Fibroblast of mammary gland (primary cell): ENCODE measurements around the gene TAB2.
"Not testable (repeated sequence)": the region's sequence is repeated elsewhere in the genome, so short reads cannot be mapped to it uniquely, and the experiment has no call there.

Experiments
- DNase-seq: peaks from one replicate; pipeline ENCODE4 v3.0.0-alpha.2; 2010; ENCODE audit warnings: low read depth
- H3K4me3 ChIP-seq: 2 replicates; pipeline ENCODE4 v1.5.1; 2011; ENCODE audit warnings: low read depth, mild to moderate bottlenecking, low read length, moderate library complexity; ENCODE audit not compliant: control insufficient read depth
- TF ChIP-seq, protein P1 (sequence below): conservative IDR thresholded peaks from 2 replicates; pipeline ENCODE4 v1.5.1; 2011; ENCODE audit warnings: low read depth, low read length, inconsistent platforms; ENCODE audit not compliant: control insufficient read depth, insufficient read depth

TAB2 gene

DNA sequence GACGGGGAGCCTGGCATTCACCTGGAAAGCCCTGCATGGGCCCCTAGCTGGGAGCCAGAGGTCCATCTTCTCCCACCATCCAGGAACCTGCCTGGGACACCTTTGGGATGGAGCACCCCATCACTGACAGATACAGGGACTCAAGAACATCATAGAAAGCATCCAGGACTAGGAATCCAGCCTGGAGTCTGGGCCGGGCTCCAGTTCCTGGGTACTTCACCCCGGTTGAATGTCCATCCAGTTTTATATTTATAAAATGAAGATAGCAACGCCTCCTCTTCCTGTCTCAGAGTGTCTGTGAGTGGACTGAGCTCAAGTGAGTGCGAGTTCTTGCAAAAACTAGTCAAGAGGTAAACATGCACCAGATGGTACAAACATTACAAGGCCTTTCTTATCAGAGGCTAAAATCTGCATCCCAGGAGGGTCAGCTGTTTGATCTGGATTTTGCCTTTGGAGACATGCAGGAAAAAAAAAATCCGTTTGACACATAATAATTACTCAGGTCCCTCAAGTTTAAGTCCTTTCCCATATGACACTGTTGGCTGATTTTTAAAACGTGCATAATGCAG is 139.9 kb downstream of the TAB2 start:
- no peak overlapping the region for H3K4me3 ChIP-seq
- no peak for DNase-seq
- TF ChIP-seq, protein P1, sequence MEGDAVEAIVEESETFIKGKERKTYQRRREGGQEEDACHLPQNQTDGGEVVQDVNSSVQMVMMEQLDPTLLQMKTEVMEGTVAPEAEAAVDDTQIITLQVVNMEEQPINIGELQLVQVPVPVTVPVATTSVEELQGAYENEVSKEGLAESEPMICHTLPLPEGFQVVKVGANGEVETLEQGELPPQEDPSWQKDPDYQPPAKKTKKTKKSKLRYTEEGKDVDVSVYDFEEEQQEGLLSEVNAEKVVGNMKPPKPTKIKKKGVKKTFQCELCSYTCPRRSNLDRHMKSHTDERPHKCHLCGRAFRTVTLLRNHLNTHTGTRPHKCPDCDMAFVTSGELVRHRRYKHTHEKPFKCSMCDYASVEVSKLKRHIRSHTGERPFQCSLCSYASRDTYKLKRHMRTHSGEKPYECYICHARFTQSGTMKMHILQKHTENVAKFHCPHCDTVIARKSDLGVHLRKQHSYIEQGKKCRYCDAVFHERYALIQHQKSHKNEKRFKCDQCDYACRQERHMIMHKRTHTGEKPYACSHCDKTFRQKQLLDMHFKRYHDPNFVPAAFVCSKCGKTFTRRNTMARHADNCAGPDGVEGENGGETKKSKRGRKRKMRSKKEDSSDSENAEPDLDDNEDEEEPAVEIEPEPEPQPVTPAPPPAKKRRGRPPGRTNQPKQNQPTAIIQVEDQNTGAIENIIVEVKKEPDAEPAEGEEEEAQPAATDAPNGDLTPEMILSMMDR, result no peak

DNA sequence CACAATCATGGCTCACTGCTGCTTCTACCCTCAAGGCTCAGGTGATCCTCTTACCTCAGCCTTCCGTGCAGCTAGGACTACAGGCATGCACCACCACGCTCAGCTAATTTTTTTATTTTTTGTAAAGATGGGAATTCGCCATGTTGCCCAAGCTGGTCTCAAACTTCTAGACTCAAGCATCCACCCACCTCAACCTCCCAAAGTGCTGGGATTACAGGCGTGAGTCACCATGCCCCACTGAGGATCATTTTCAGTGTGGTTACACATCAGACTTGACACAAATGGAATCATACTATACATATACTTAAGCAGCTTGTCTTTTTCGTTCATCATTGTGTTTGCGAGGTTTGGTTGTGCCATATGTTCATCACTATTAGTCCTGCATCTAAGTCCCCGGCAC is 140.7 kb downstream of the TAB2 start:
- no peak overlapping the region for H3K4me3 ChIP-seq
- TF ChIP-seq, protein P1, result no peak

DNA sequence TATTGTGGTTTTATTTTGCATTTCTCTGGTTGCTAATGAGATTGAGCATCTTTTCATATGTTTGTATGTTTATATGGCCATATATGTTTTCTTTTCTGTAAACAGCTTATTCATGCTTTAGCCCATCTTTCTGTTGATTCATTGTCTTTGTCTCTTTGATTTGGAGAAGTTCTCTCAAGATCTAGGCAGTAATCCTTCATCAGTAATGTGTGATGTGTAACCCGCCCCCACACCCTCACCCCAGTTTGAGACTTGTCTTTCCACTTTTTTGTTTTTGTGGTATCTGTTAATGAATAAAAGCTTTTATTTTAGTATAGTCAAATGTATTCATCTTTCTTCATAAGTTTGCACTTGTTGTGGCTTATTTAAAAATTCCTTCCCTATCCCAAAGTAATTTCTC is 141.3 kb downstream of the TAB2 start:
- DNase-seq, result no peak
- TF ChIP-seq, protein P1, result no peak
- no peak overlapping the region for H3K4me3 ChIP-seq

More for the DNA sequence above, 140.7 kb downstream of the TAB2 start:
- DNase-seq, result peak; percentile 27

DNA sequence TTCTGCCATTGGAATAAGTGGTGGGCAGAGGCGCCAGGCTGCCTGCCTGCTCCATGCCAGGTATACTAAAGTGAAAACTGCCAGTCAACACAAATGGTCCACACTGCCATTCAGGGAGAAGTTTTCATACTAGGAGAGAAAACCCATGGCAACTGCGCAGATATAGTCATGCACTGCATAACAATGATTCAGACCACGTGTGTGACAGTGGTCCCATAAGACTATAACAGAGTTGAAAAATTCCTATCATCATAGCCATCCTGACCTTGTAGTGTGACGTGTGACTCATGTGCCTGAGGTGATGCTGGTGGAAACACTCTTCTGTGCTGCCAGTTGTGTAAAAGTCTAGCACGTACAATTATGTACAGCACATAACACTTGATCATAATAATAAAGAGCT is 142.2 kb downstream of the TAB2 start:
- DNase-seq, result peak; percentile 42

DNA sequence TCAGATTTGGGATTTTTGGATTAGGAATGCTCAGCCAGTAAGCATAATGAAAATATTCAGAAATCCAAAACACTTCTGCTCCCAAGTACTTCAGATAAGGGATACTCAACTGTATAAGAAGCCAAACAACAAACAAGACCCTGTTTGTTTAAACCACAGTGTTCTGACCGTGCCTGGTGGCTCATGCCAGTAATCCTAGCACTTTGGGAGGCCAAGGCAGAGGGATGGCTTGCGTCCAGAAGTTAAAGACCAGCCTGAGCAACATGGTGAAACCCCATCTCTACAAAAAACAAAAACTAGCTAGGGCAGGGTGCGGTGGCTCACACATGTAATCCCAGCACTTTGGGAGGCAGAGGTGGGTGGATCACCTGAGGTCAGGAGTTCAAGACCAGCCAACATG is 142.7 kb downstream of the TAB2 start:
- not testable (repeated sequence) for H3K4me3 ChIP-seq, DNase-seq

More for the DNA sequence above, 142.2 kb downstream of the TAB2 start:
- H3K4me3 ChIP-seq, result no peak overlapping the region
- TF ChIP-seq, protein P1, result no peak
